HepG2 (cell line): Measurements from ENCODE around the gene CDK10. TPM values are rescaled to one million over a fixed set of nuclear protein-coding genes. Genes with fewer than 3 reads are reported as not detected.

ENCODE experiments used
- CBX5 ChIP-seq: sonication (generic); formaldehyde crosslinking; IDR thresholded peaks from 2 replicates; pipeline ENCODE4 v1.4.0; 2020; ENCODE audit warnings: missing genetic modification reagents, borderline replicate concordance
- CHD4 ChIP-seq: fragments of 200-600 bp; sonication (generic); IDR thresholded peaks from 2 replicates; pipeline ENCODE4 v1.7.0; 2017; ENCODE audit warnings: mild to moderate bottlenecking, low read length, borderline replicate concordance
- EED ChIP-seq: sonication (generic); formaldehyde crosslinking; IDR thresholded peaks from 2 replicates; pipeline ENCODE4 v1.5.0; 2020; ENCODE audit warnings: mild to moderate bottlenecking, missing genetic modification reagents
- HDAC2 ChIP-seq: sonication (generic); formaldehyde crosslinking; IDR thresholded peaks from 2 replicates; pipeline ENCODE4 v1.4.0; 2020; ENCODE audit warnings: missing genetic modification reagents
- HOXD1 ChIP-seq: sonication (generic); formaldehyde crosslinking; IDR thresholded peaks from 2 replicates; pipeline ENCODE4 v1.5.0; 2020; ENCODE audit warnings: missing genetic modification reagents
- IKZF4 ChIP-seq: sonication (generic); formaldehyde crosslinking; IDR thresholded peaks from 2 replicates; pipeline ENCODE4 v1.5.1; 2020; ENCODE audit warnings: borderline replicate concordance, mild to moderate bottlenecking, low read depth, missing genetic modification reagents; ENCODE audit errors: not compliant biosample characterization
- MAFG ChIP-seq: sonication (generic); formaldehyde crosslinking; IDR thresholded peaks from 2 replicates; pipeline ENCODE4 v1.5.1; 2020; ENCODE audit warnings: mild to moderate bottlenecking, missing genetic modification reagents
- MEIS1 ChIP-seq: sonication (generic); formaldehyde crosslinking; IDR thresholded peaks from 2 replicates; pipeline ENCODE4 v1.9.0; 2021; ENCODE audit warnings: mild to moderate bottlenecking, missing genetic modification reagents, moderate library complexity, borderline replicate concordance
- PAWR ChIP-seq: sonication (generic); formaldehyde crosslinking; IDR thresholded peaks from 2 replicates; pipeline ENCODE4 v1.4.0; 2020; ENCODE audit warnings: missing genetic modification reagents, mild to moderate bottlenecking, borderline replicate concordance
- PCBP2 ChIP-seq: fragments of 200-400 bp; formaldehyde crosslinking; optimal IDR thresholded peaks from 2 replicates; pipeline ENCODE3; 2018; ENCODE audit warnings: low read length, low read depth; ENCODE audit not compliant: poor library complexity, severe bottlenecking
- POLR2AphosphoS5 ChIP-seq: IDR thresholded peaks from 2 replicates; pipeline ENCODE4 v1.6.1; 2012; ENCODE audit warnings: low read depth, low read length
- PRPF4 ChIP-seq: fragments of 200-400 bp; formaldehyde crosslinking; IDR thresholded peaks from 2 replicates; pipeline ENCODE4 v1.6.1; 2016; ENCODE audit warnings: low read length, low read depth; ENCODE audit not compliant: poor library complexity, severe bottlenecking
- TOE1 ChIP-seq: sonication (generic); formaldehyde crosslinking; IDR thresholded peaks from 2 replicates; pipeline ENCODE4 v1.4.0; 2020; ENCODE audit warnings: mild to moderate bottlenecking, missing genetic modification reagents
- ZNF329 ChIP-seq: sonication (generic); formaldehyde crosslinking; IDR thresholded peaks from 2 replicates; pipeline ENCODE4 v1.9.0; 2021; ENCODE audit warnings: low read depth, mild to moderate bottlenecking, missing genetic modification reagents
- ZNF547 ChIP-seq: sonication (generic); formaldehyde crosslinking; IDR thresholded peaks from 2 replicates; pipeline ENCODE4 v1.5.1; 2020; ENCODE audit warnings: mild to moderate bottlenecking, missing genetic modification reagents
- polyA plus RNA-seq, 8 experiments: library from polyadenylated mRNA; depleted of rRNA in 3 of 8; stranded (reverse) in 7 of 8; unstranded in 1 of 8; fragments of >200 nt; fragmentation: Illumina TruSeq in 4 of 8; extraction: Trizol in 4 of 8; gene quantifications; 2 replicates each; pipeline versions ENCODE4 v1.2.1 to v1.2.3, GENCODE V29; 2011 to 2016; ENCODE audit warnings: low read depth in 4 of 8, missing spikeins in 1 of 8, mixed read lengths in 1 of 8; ENCODE audit not compliant: insufficient read depth in 1 of 8
- total RNA-seq, 5 experiments: library from RNA; depleted of rRNA; stranded (reverse); fragments of >200 nt; fragmentation: Illumina TruSeq; extraction: Trizol; gene quantifications; 2 replicates each; pipeline ENCODE4 v1.2.3, GENCODE V29; 2016; ENCODE audit warnings: low read depth in 1 of 5
- TF ChIP-seq, protein P1 (sequence below): sonication (generic); formaldehyde crosslinking; IDR thresholded peaks from 2 replicates; pipeline ENCODE4 v1.5.0; 2020; ENCODE audit warnings: mild to moderate bottlenecking, missing genetic modification reagents
- TF ChIP-seq, protein P2 (sequence below): sonication (generic); formaldehyde crosslinking; IDR thresholded peaks from 2 replicates; pipeline ENCODE4 v1.9.0; 2021; ENCODE audit warnings: missing genetic modification reagents, borderline replicate concordance
- TF ChIP-seq, protein P3 (sequence below): sonication (generic); IDR thresholded peaks from 2 replicates; pipeline ENCODE4 v1.6.1; 2016; ENCODE audit warnings: low read depth, borderline replicate concordance
- TF ChIP-seq, protein P4 (sequence below): sonication (generic); formaldehyde crosslinking; IDR thresholded peaks from 2 replicates; pipeline ENCODE4 v1.9.0; 2021; ENCODE audit warnings: missing genetic modification reagents, borderline replicate concordance

Gene CDK10
- total and polyA plus RNA-seq, 2 of the 13 experiments (the other 11 are each of a cell fraction or from before 2014, with no cell fraction given) = 2.5 to 3.9 TPM

DNA sequence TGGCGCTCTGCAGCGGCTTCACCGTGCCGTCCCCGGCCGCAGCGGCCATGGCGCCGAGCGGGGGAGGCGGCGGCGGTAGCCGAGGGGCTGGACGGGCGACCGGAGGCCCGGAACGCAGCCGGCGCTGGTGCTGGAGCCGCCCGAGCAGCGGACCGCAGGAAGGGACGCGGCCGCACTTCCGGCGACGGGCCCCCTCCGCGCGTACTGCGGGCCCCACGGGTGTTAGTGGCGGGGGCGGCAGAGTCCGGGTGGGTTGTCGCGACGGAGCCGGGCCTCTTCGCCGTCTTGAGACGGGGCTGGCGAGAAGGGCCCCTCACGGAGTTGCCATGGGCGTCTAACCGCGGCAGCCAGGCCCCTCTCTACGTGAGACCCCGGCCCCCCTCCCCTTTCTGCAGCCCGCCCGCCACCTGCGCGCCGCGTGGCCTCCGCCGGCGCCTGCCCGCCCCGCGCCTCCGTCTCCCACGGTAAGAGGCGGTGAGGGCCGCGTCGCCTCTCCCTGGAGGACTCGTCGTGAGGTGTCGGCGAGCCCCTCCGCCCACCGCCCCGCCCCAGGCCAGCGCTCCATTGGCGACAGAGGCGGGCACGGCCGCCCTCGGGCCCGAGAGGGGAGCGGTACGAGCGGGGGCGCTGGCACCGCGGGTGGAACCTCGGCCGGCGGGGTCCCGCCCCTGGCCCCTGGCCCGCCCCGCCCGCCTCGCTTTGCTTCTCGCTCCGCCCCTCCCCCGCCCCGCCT is 34.5 kb downstream of the CDK10 start, which contains the start of the genes VPS9D1 and ZNF276 (continued):
- TF ChIP-seq PRPF4 = no peak
- TF ChIP-seq HOXD1 (CRISPR knock-in tag) = peak; percentile 91
- TF ChIP-seq CBX5 (CRISPR knock-in tag) = no peak
- no peak for TF ChIP-seq CHD4
- peak; percentile 67 for TF ChIP-seq POLR2AphosphoS5
- no peak; the same call in 1 of the 2 replicates for TF ChIP-seq TOE1 (CRISPR knock-in tag)
- no peak for TF ChIP-seq PCBP2
- TF ChIP-seq, protein P1, sequence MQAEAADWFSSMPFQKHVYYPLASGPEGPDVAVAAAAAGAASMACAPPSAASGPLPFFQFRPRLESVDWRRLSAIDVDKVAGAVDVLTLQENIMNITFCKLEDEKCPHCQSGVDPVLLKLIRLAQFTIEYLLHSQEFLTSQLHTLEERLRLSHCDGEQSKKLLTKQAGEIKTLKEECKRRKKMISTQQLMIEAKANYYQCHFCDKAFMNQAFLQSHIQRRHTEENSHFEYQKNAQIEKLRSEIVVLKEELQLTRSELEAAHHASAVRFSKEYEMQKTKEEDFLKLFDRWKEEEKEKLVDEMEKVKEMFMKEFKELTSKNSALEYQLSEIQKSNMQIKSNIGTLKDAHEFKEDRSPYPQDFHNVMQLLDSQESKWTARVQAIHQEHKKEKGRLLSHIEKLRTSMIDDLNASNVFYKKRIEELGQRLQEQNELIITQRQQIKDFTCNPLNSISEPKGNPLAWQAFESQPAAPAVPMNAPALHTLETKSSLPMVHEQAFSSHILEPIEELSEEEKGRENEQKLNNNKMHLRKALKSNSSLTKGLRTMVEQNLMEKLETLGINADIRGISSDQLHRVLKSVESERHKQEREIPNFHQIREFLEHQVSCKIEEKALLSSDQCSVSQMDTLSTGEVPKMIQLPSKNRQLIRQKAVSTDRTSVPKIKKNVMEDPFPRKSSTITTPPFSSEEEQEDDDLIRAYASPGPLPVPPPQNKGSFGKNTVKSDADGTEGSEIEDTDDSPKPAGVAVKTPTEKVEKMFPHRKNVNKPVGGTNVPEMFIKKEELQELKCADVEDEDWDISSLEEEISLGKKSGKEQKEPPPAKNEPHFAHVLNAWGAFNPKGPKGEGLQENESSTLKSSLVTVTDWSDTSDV (CRISPR knock-in tag) = peak; percentile 64; the same call in 1 of the 2 replicates
- TF ChIP-seq, protein P2, sequence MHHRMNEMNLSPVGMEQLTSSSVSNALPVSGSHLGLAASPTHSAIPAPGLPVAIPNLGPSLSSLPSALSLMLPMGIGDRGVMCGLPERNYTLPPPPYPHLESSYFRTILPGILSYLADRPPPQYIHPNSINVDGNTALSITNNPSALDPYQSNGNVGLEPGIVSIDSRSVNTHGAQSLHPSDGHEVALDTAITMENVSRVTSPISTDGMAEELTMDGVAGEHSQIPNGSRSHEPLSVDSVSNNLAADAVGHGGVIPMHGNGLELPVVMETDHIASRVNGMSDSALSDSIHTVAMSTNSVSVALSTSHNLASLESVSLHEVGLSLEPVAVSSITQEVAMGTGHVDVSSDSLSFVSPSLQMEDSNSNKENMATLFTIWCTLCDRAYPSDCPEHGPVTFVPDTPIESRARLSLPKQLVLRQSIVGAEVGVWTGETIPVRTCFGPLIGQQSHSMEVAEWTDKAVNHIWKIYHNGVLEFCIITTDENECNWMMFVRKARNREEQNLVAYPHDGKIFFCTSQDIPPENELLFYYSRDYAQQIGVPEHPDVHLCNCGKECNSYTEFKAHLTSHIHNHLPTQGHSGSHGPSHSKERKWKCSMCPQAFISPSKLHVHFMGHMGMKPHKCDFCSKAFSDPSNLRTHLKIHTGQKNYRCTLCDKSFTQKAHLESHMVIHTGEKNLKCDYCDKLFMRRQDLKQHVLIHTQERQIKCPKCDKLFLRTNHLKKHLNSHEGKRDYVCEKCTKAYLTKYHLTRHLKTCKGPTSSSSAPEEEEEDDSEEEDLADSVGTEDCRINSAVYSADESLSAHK = no peak
- TF ChIP-seq, protein P3, sequence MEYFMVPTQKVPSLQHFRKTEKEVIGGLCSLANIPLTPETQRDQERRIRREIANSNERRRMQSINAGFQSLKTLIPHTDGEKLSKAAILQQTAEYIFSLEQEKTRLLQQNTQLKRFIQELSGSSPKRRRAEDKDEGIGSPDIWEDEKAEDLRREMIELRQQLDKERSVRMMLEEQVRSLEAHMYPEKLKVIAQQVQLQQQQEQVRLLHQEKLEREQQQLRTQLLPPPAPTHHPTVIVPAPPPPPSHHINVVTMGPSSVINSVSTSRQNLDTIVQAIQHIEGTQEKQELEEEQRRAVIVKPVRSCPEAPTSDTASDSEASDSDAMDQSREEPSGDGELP = peak; percentile 38; the same call in 1 of the 2 replicates
- peak; percentile 47 for TF ChIP-seq IKZF4 (CRISPR knock-in tag)
- TF ChIP-seq EED (CRISPR knock-in tag) = peak; percentile 28; the same call in 1 of the 2 replicates
- TF ChIP-seq MEIS1 (CRISPR knock-in tag) = no peak; the same call in 1 of the 2 replicates
- TF ChIP-seq, protein P4, sequence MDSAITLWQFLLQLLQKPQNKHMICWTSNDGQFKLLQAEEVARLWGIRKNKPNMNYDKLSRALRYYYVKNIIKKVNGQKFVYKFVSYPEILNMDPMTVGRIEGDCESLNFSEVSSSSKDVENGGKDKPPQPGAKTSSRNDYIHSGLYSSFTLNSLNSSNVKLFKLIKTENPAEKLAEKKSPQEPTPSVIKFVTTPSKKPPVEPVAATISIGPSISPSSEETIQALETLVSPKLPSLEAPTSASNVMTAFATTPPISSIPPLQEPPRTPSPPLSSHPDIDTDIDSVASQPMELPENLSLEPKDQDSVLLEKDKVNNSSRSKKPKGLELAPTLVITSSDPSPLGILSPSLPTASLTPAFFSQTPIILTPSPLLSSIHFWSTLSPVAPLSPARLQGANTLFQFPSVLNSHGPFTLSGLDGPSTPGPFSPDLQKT = peak; percentile 10; the same call in 1 of the 2 replicates
- TF ChIP-seq PAWR (CRISPR knock-in tag) = peak; percentile 95; the same call in 1 of the 2 replicates
- peak; percentile 96 for TF ChIP-seq ZNF547 (CRISPR knock-in tag)
- TF ChIP-seq ZNF329 (CRISPR knock-in tag) = peak; percentile 93
- peak; percentile 61; the same call in 1 of the 2 replicates for TF ChIP-seq MAFG (CRISPR knock-in tag)
- TF ChIP-seq HDAC2 (CRISPR knock-in tag) = peak; percentile 72
